OCI-LY7 (cell line): Measurements from ENCODE around the gene MAPT.

Source experiments
- CTCF ChIP-seq: fragments of 200-600 bp; sonication (generic); conservative IDR thresholded peaks from 2 replicates; pipeline ENCODE4 v1.5.1; 2014; ENCODE audit warnings: mild to moderate bottlenecking, antibody characterized with exemption, low read length, moderate library complexity, mixed read lengths
- EZH2phosphoT487 ChIP-seq: fragments of 200-600 bp; sonication (generic); IDR thresholded peaks from 2 replicates; pipeline ENCODE4 v1.6.1; 2018; ENCODE audit warnings: low read depth, borderline replicate concordance, mild to moderate bottlenecking, mixed run types, antibody characterized with exemption, low read length, moderate library complexity, mixed read lengths

- no peak for TF ChIP-seq CTCF
- TF ChIP-seq EZH2phosphoT487: no peak
These were observed 64.0 kb downstream of the MAPT start for GRCh38 chr17:45958307-45958706.
